Panc1 (cell line): ENCODE data around the gene GBX1. TPM values are rescaled to one million over a fixed set of nuclear protein-coding genes. Genes with fewer than 3 reads are reported as not detected.

ENCODE experiments used
- ATAC-seq: fragments of 200-7000 bp; cut with Tn5 transposase; 2 replicates; pipeline ENCODE4 v1.9.1; 2020; ENCODE audit warnings: mild to moderate bottlenecking, moderate library complexity
- BruUV-seq: library from RNA; stranded (reverse); fragments of 400-500 nt; replicated peaks from 2 replicates; lab custom pipeline; 2021; lab: Mats Ljungman, UMichigan
- CTCF ChIA-PET: fragments of 300-600 bp; sonication (Branson Sonifier 250); formaldehyde crosslinking; loops from one replicate; lab custom pipeline; 2022; ENCODE audit warnings: antibody characterized with exemption; lab: Charles Lee
- POLR2A ChIA-PET: fragments of 300-600 bp; sonication (Branson Sonifier 250); formaldehyde crosslinking; loops from one replicate; lab custom pipeline; 2022; ENCODE audit warnings: antibody characterized with exemption; lab: Charles Lee
- DNase-seq: peaks from one replicate; pipeline ENCODE4 v3.0.0-alpha.2; 2010; ENCODE audit warnings: low read depth, low spot score
- H3K27ac ChIP-seq: 2 replicates; pipeline ENCODE4 v1.5.1; 2011; ENCODE audit warnings: mild to moderate bottlenecking, low read length, inconsistent platforms
- H3K27me3 ChIP-seq: fragments of 200-500 bp; sonication (Bioruptor generic); 2 replicates; pipeline ENCODE4 v1.6.0; 2014; ENCODE audit warnings: low read length, inconsistent platforms; ENCODE audit not compliant: control insufficient read depth, insufficient read depth
- H3K36me3 ChIP-seq: fragments of 200-500 bp; sonication (Bioruptor generic); 2 replicates; pipeline ENCODE4 v1.5.1; 2014; ENCODE audit warnings: inconsistent platforms, mild to moderate bottlenecking, low read length, moderate library complexity; ENCODE audit not compliant: control insufficient read depth, insufficient read depth
- H3K4me1 ChIP-seq: 2 replicates; pipeline ENCODE4 v1.5.1; 2011; ENCODE audit warnings: inconsistent platforms, mild to moderate bottlenecking, low read length, moderate library complexity; ENCODE audit not compliant: control insufficient read depth, insufficient read depth
- H3K4me3 ChIP-seq, 2 experiments: 2 replicates each; pipeline ENCODE4 v1.5.1; 2011 to 2012; ENCODE audit warnings: low read depth in 2 of 2, low read length in 2 of 2, mild to moderate bottlenecking in 2 of 2, inconsistent platforms in 1 of 2, moderate library complexity in 1 of 2
- H3K9me3 ChIP-seq: fragments of 200-500 bp; sonication (Bioruptor generic); 2 replicates; pipeline ENCODE4 v1.5.1; 2014; ENCODE audit warnings: low read depth, mild to moderate bottlenecking, inconsistent platforms, low read length, moderate library complexity; ENCODE audit not compliant: control insufficient read depth, insufficient read depth
- CTCF ChIP-seq: fragments of 450-650 bp; IDR thresholded peaks from 2 replicates; pipeline ENCODE4 v1.5.1; 2017; ENCODE audit warnings: mild to moderate bottlenecking
- POLR2AphosphoS5 ChIP-seq: IDR thresholded peaks from 2 replicates; pipeline ENCODE4 v1.6.1; 2012; ENCODE audit warnings: mild to moderate bottlenecking, low read depth, low read length, moderate library complexity
- REST ChIP-seq, 2 experiments: IDR thresholded peaks; 2 replicates each; pipeline ENCODE4 v1.6.1; 2011 to 2012; ENCODE audit warnings: low read depth in 2 of 2, control low read depth in 1 of 2, low read length in 1 of 2, mild to moderate bottlenecking in 1 of 2, moderate library complexity in 1 of 2; ENCODE audit not compliant: insufficient read depth in 1 of 2
- SIN3A ChIP-seq: IDR thresholded peaks from 2 replicates; pipeline ENCODE4 v1.6.1; 2012; ENCODE audit warnings: low read depth, mild to moderate bottlenecking, low read length, moderate library complexity, borderline replicate concordance; ENCODE audit not compliant: insufficient read depth
- TCF7L2 ChIP-seq: IDR thresholded peaks from 2 replicates; pipeline ENCODE4 v1.6.1; 2011; ENCODE audit warnings: mild to moderate bottlenecking, low read depth, low read length, inconsistent platforms
- in situ Hi-C: cut with HindIII; loops from 2 replicates; pipeline ENCODE4 v1.10.0; 2016; ENCODE audit warnings: low sequenced_read_pairs, low pct_unique_long_range_greater_than_20kb
- intact Hi-C: fragments of 100-400 bp; cut with micrococcal nuclease; formaldehyde crosslinking; loops from one replicate; pipeline ENCODE4 v1.10.0; 2022; ENCODE audit not compliant: unreplicated experiment
- total RNA-seq: library from RNA; stranded (reverse); gene quantifications from one replicate; pipeline ENCODE4 v1.2.1, GENCODE V29; 2021; ENCODE audit not compliant: unreplicated experiment

GBX1 gene
- total RNA-seq, 1 experiment from 2014 or later, result not detected

GRCh38 chr7:151141311-151141854, 26.1 kb downstream of the GBX1 start:
- BruUV-seq, result no TSS peak
- H3K9me3 ChIP-seq, result no peaks in the 10 kb centered on the region
- POLR2A ChIA-PET, result no interaction called here
- H3K27me3 ChIP-seq, result no peaks in the 10 kb centered on the region
- ATAC-seq, result no peak
- H3K4me3 ChIP-seq, result no peak overlapping the region
- H3K27ac ChIP-seq, result no peak overlapping the region
- intact Hi-C loops, result no loop called here
- TF ChIP-seq SIN3A (no peak), POLR2AphosphoS5 (no peak), CTCF (no peak), REST (IDR thresholded peaks at IDR 0.05; ENCODE audit: insufficient read depth in 1 of 2, low read depth in 2 of 2, low read length in 1 of 2) (no peak), TCF7L2 (no peak)
- H3K4me1 ChIP-seq, result no peaks in the 10 kb centered on the region
- in situ Hi-C loops, result no loop called here
- no peak for DNase-seq
- no peaks in the 10 kb centered on the region; the same call in 1 of the 2 replicates for H3K36me3 ChIP-seq
- CTCF ChIA-PET, result interaction anchor here (0.5 to 1.6 kb wide), 2 partner anchors 17 to 179 kb away, joined by 5 to 6 read pairs; no protein-coding TSS in a partner anchor

GRCh38 chr7:151140826-151141225, 26.7 kb downstream of the GBX1 start:
- no TSS peak for BruUV-seq
- CTCF ChIA-PET, result interaction anchor here (1.6 kb wide), 1 partner anchor 17 kb away, joined by 6 read pairs; no protein-coding TSS in a partner anchor
- TF ChIP-seq POLR2AphosphoS5 (no peak), SIN3A (no peak), TCF7L2 (no peak)
- H3K27me3 ChIP-seq, result no peaks in the 10 kb centered on the region
- ATAC-seq, result no peak
- H3K9me3 ChIP-seq, result no peaks in the 10 kb centered on the region
- POLR2A ChIA-PET, result no interaction called here
- DNase-seq, result no peak
- no peaks in the 10 kb centered on the region; the same call in 1 of the 2 replicates for H3K36me3 ChIP-seq
- no peak overlapping the region for H3K27ac ChIP-seq
- no peak overlapping the region for H3K4me3 ChIP-seq
- intact Hi-C loops, result no loop called here
- in situ Hi-C loops, result no loop called here
- H3K4me1 ChIP-seq, result no peaks in the 10 kb centered on the region

GRCh38 chr7:151139791-151140190, 27.7 kb downstream of the GBX1 start:
- H3K27ac ChIP-seq, result no peak overlapping the region
- H3K36me3 ChIP-seq, result peaks cover 2% of the 10 kb centered on the region
- no peaks in the 10 kb centered on the region for H3K9me3 ChIP-seq
- H3K27me3 ChIP-seq, result no peaks in the 10 kb centered on the region
- intact Hi-C loops, result no loop called here
- ChIA-PET POLR2A (no interaction called here), CTCF (no interaction called here)
- in situ Hi-C loops, result no loop called here
- no peak overlapping the region for H3K4me3 ChIP-seq
- ATAC-seq (no peak), DNase-seq (no peak)
- no TSS peak for BruUV-seq
- no peaks in the 10 kb centered on the region for H3K4me1 ChIP-seq
- no peak for TF ChIP-seq SIN3A
